GM08714 (cell line): ENCODE results near the gene OSGEP.

ENCODE experiments used
- H3K4me3 ChIP-seq: fragments of 200-500 bp; sonication (Bioruptor generic); 2 replicates; pipeline ENCODE4 v1.5.1; 2014; ENCODE audit warnings: mild to moderate bottlenecking, low read length, inconsistent platforms
- ZNF274 ChIP-seq: IDR thresholded peaks from 2 replicates; pipeline ENCODE4 v1.6.1; 2012; ENCODE audit warnings: mild to moderate bottlenecking, low read depth, low read length

The OSGEP gene

DNA sequence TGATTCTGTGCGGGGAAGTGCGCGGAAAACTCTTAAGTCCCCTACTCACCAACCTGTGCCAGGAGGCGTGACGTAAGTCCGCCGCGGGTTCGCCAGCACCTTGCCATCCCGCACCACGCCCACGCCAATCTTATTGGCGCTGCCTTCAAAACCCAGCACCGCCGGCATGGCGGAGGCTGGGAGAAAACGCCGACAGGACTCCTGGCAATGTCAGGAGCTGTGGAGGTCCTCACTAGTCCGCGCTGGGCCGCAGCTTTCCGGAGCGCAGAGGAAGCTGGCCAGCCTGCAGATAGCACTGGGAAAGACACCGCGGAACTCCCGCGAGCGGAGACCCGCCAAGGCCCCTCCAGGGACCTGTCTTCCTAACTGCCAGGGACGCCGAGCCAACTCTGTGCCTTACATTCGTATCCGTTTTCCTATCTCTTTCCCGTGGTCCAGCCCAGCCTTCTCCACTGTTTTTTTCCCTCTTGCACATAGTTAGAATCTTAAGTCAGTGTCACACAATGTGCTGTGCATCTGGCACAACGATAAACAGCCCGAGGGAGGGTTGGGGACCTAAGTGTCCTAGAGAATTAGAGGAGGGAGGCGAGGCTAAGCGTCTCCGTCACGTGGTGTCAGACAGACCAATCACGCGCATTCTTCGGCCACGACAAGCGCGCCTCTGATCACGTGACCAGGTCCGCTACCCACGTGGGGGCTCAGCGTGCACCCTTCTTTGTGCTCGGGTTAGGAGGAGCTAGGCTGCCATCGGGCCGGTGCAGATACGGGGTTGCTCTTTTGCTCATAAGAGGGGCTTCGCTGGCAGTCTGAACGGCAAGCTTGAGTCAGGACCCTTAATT is at the start of gene OSGEP, which contains the start of gene APEX1:
TSS of gene OSGEP (minus strand) at position 297 of the 839 bp plus-strand sequence. CDS start at position 168, 129 bp downstream.
TSS of gene APEX1 (plus strand) at position 711 of the 839 bp plus-strand sequence. CDS start 420 bp downstream, outside the sequence.
- no peak for TF ChIP-seq ZNF274
- H3K4me3 ChIP-seq, result peak within 1 kb of the TSS; percentile 74

DNA sequence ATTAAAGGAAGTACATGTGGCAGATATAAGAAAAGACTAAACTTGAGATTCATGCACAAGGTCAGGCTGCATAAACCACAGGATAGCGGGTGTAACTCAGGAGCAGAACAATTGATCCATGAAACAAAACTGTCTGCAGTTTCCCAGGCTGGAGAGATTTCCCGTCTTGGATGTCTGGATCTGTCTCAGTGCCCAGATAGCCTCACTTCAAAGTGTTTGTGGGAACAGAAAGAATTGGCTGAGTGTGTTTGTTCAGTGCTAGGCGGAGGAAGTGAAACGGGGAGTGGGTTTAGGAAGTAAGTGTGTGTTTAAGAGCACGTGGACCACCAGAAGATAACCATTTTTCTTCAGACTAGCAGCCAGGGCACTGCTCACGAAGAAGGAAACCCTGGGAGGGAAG is 49.3 kb upstream of the OSGEP start:
- no peak for TF ChIP-seq ZNF274
- H3K4me3 ChIP-seq, result no peak overlapping the region

- TF ChIP-seq ZNF274, result no peak
- no peak overlapping the region for H3K4me3 ChIP-seq
These were observed 46.7 kb upstream of the OSGEP start for GRCh38 chr14:20501346-20501745.

DNA sequence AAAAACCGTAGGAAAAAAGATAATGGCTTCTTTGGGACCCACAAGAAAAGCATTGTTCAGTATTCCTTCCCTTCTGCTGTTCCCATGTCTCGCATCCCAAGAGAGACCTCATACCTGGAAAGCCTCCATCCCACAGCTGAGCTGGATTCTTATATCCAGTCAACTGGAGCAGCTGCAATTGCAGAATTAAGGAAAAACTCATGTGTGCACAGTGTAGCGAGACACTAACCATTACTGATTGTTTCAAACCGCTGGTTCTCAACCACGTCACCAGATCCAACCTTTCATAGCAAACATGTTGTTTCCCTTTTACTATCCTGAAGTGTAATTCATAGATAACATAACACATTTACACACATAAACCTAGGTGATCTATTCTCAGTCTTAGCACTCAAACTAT is 45.3 kb upstream of the OSGEP start:
- no peak overlapping the region for H3K4me3 ChIP-seq
- no peak for TF ChIP-seq ZNF274

DNA sequence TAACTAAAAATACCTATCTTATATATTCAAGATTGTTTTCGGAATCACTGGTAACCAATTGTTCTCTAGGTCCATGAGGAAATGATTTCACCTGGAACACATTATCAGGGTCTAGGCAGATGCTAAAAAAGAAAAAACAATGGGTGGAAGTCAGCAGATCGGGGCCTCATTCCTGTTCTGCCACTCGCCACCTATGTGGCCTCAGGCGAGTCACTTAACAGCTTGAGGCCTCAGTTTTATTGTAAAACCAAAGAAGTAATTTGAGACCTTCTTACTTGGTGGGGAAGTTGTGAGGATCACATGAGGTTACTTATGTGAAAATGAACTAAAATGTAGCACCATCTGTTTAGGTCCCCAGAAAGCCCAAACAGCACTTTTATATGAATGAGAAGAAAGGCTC is 44.5 kb upstream of the OSGEP start:
- no peak overlapping the region for H3K4me3 ChIP-seq
- TF ChIP-seq ZNF274, result no peak

DNA sequence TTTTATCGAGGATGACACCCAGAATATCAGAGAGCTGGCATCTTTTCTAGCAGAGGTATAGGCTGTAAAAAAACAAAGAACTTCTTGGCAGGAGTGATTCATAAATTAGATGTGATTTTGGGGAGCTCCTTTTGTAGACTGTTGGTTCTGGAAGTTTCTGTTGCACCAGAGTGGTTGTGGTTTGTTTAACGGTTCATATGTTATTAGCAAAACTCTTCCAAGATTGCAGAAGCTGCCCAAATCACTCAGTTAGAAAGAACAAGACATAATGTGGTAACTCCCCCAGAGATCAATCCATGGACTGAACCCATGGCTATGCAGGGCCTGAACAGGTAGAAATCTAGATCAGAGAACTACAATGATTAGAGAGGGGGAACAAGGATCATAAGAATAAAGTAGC is 44.0 kb upstream of the OSGEP start:
- TF ChIP-seq ZNF274, result no peak
- H3K4me3 ChIP-seq, result no peak overlapping the region

DNA sequence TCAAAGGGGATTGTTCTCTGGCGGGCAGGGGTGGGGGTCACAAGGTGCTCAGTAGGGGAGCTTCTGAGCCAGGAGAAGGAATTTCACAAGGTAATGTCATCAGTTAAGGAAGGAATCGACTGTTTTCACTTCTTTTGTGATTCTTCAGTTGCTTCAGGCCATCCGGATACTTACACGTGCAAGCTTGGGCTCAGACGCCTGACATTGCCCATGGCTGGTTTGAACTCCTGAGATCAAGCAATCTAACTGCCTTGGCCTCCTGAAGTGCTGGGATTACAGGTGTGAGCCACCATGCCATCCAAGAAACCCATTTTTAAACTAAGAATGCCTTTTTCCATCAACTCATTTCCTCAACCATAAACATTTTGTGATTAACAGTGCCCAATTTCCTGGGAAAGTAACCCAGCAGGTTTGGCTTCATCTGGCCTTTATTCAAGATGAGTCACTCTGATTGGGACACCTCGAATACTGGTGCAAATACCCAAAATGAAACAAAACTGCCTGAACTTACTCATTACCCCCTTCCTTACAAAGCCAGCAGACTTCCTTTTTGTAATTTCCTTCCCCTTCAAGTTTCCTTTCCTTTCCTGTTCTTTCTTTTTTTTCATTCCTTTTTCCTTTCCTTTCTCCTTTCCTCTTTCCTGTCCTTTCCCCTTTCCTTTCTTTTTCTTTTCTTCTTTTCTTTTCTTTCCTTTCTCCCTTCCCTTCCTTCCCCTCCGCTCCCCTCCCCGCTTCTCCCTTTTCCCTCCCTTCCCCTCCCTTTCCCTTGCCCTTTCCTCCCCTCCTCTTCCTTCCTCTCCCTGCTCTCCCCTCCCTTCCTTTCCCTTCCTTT is 40.5 kb upstream of the OSGEP start:
- no peak overlapping the region for H3K4me3 ChIP-seq
- no peak for TF ChIP-seq ZNF274

DNA sequence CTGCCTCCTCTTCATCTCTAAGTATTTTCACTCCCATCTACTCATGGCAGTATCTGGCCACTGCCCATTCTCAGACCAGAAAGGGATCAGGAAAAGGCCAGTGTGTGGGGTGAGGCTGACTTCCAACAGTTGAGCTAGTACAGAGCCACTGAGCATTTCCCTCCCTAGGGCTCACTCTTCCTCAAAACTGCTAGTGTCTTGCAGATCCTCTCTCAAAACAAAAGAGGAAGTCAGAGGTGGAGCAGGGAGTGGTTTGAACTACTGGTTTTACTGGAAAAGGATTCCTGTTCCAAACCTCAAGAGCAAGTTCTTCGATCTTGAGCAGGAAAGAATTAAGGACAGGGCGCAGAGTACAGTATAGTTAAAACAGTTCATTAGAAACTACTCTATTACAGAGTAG is 39.0 kb upstream of the OSGEP start:
- no peak for TF ChIP-seq ZNF274
- H3K4me3 ChIP-seq, result no peak overlapping the region

- TF ChIP-seq ZNF274, result no peak
- H3K4me3 ChIP-seq, result no peak overlapping the region
These were observed 37.9 kb upstream of the OSGEP start for GRCh38 chr14:20492486-20492885.

- no peak overlapping the region for H3K4me3 ChIP-seq
- TF ChIP-seq ZNF274, result no peak
These were observed 36.0 kb upstream of the OSGEP start for GRCh38 chr14:20490563-20490962.

DNA sequence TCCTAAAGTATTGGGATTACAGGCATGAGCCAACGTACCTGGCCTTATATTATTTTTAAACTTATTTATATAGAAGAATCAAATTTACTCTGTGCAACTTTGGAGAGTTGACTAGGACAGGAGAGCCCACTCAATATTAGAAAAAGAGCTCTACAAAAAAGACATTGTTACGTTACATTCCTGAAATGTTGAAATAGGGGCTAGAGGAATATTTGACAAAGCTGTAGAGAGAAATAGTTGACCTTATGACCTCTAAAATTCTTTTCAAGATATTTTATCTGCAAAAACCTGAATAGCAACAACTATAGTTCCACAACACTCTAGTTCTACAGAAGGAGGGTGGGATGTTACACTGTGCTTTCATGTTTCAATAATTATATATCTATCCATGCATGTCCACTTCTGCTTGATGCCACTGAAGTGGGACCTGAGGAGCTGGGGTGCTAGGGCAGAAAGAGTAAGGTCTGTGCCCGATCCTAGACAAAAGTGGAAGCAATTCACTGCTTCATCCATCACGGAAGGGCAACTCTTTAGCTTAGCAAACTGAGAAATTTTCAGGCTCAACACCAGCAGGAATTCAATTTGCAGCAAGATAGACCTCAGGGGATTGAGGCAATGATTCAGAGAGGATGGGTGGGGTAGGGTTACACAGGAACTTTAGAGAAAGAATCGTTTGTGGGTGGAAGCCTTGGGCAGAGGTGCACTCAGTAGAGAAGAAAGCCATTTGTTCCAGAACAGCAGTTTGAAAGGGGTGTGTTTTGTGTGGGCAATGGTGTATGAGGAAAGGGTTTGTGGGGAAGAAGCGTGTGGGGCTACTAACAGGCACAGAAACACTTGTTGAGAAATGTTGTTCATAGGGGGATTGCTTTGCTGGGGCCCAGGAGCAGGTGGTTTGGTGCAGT is 34.7 kb upstream of the OSGEP start:
- no peak overlapping the region for H3K4me3 ChIP-seq

GRCh38 chr14:20487396-20487725 is 32.7 kb upstream of the OSGEP start:
- TF ChIP-seq ZNF274, result no peak
- H3K4me3 ChIP-seq, result no peak overlapping the region

More for the DNA sequence above, 34.7 kb upstream of the OSGEP start:
- no peak for TF ChIP-seq ZNF274

- no peak overlapping the region for H3K4me3 ChIP-seq
- no peak for TF ChIP-seq ZNF274
These were observed 32.2 kb upstream of the OSGEP start for GRCh38 chr14:20486684-20487395.
